HCT116 (cell line): ENCODE results near the gene FALEC. TPM values are rescaled to one million over a fixed set of nuclear protein-coding genes. Genes with fewer than 3 reads are reported as not detected.

Experiments
- ATAC-seq: fragments of 200-7000 bp; cut with Tn5 transposase; 2 replicates; pipeline ENCODE4 v1.9.1; 2020; ENCODE audit warnings: mild to moderate bottlenecking, moderate library complexity
- BruUV-seq: library from RNA; stranded (reverse); fragments of 400-500 nt; replicated peaks from 2 replicates; lab custom pipeline; 2021; lab: Mats Ljungman, UMichigan
- CTCF ChIA-PET: fragments of 300-600 bp; sonication (Branson Sonifier 250); formaldehyde crosslinking; loops from one replicate; lab custom pipeline; 2021; ENCODE audit warnings: antibody characterized with exemption; lab: Charles Lee
- POLR2A ChIA-PET: fragments of 300-600, 350-600 bp; sonication (Branson Sonifier 250); formaldehyde crosslinking; loops from one replicate; lab custom pipeline; 2021; ENCODE audit warnings: antibody characterized with exemption; lab: Charles Lee
- RAD21 ChIA-PET, 2 experiments: fragments of 300-600 bp; sonication (Branson Sonifier 250); formaldehyde crosslinking; loops; one replicate each; lab custom pipeline; 2023; ENCODE audit warnings: low total read pairs in 2 of 2; ENCODE audit not compliant: uncharacterized antibody in 2 of 2, unreplicated experiment in 2 of 2, low non-redundant PET in 1 of 2; lab: Charles Lee
- DNase-seq: peaks from one replicate; pipeline ENCODE4 v3.0.0-alpha.2; 2010; ENCODE audit warnings: low read depth, low spot score
- H2AFZ ChIP-seq: fragments of 200-600 bp; shearing (Covaris generic), sonication (generic); 2 replicates; pipeline ENCODE4 v1.6.1; 2017; ENCODE audit warnings: low read depth, mixed run types, mixed read lengths, antibody characterized with exemption, low read length; ENCODE audit not compliant: poor library complexity, severe bottlenecking
- H3K27ac ChIP-seq: 2 replicates; pipeline ENCODE4 v1.5.1; 2012; ENCODE audit warnings: low read depth, low read length
- H3K27me3 ChIP-seq: fragments of 200-600 bp; sonication (generic); 2 replicates; pipeline ENCODE4 v1.6.1; 2016; ENCODE audit warnings: mixed run types, low read length, mixed read lengths; ENCODE audit not compliant: insufficient read depth
- H3K36me3 ChIP-seq, 2 experiments: fragments of 200-500 bp in 1 of 2; fragments of 200-600 bp in 1 of 2; sonication (Bioruptor generic) in 1 of 2; sonication (generic) in 1 of 2; 2 replicates each; pipeline versions ENCODE4 v1.5.1 to v1.6.1; 2014 to 2016; ENCODE audit warnings: low read length in 2 of 2, inconsistent platforms in 1 of 2, mixed read lengths in 1 of 2, mixed run types in 1 of 2; ENCODE audit not compliant: insufficient read depth in 2 of 2, control insufficient read depth in 1 of 2
- H3K4me1 ChIP-seq, 2 experiments: fragments of 200-600 bp in 1 of 2; sonication (generic) in 1 of 2; 2 replicates each; pipeline versions ENCODE4 v1.5.1 to v1.6.1; 2012 to 2017; ENCODE audit warnings: low read length in 2 of 2, inconsistent platforms in 1 of 2, mild to moderate bottlenecking in 1 of 2, mixed read lengths in 1 of 2, mixed run types in 1 of 2, moderate library complexity in 1 of 2; ENCODE audit not compliant: insufficient read depth in 2 of 2, control insufficient read depth in 1 of 2
- H3K4me2 ChIP-seq: fragments of 200-600 bp; sonication (generic); 2 replicates; pipeline ENCODE4 v1.6.1; 2017; ENCODE audit warnings: mixed run types, low read length, mixed read lengths
- H3K4me3 ChIP-seq, 2 experiments: fragments of 200-600 bp in 1 of 2; sonication (generic) in 1 of 2; replicated peaks in 1 of 2; 2 replicates each; pipeline ENCODE4 v1.5.1; 2011 to 2016; ENCODE audit warnings: low read length in 2 of 2, control low read depth in 1 of 2, low read depth in 1 of 2, mild to moderate bottlenecking in 1 of 2, mixed read lengths in 1 of 2, mixed run types in 1 of 2
- H3K79me2 ChIP-seq: fragments of 200-600 bp; sonication (generic); 2 replicates; pipeline ENCODE4 v1.6.1; 2017; ENCODE audit warnings: mild to moderate bottlenecking, mixed run types, low read length, moderate library complexity, mixed read lengths; ENCODE audit not compliant: insufficient read depth
- H3K9ac ChIP-seq: fragments of 200-600 bp; sonication (generic); 2 replicates; pipeline ENCODE4 v1.6.1; 2016; ENCODE audit warnings: low read length, mixed read lengths
- H3K9me2 ChIP-seq: fragments of 200-600 bp; sonication (generic), shearing (Covaris generic); 2 replicates; pipeline ENCODE4 v1.6.1; 2017; ENCODE audit warnings: mixed run types, mild to moderate bottlenecking, moderate library complexity; ENCODE audit not compliant: insufficient read depth
- H3K9me3 ChIP-seq, 2 experiments: fragments of 200-500 bp in 1 of 2; fragments of 200-600 bp in 1 of 2; sonication (Bioruptor generic) in 1 of 2; sonication (generic) in 1 of 2; 2 replicates each; pipeline ENCODE4 v1.6.1; 2014 to 2017; ENCODE audit warnings: low read length in 2 of 2, mixed read lengths in 2 of 2, inconsistent platforms in 1 of 2, low read depth in 1 of 2, mild to moderate bottlenecking in 1 of 2, mixed run types in 1 of 2, moderate library complexity in 1 of 2; ENCODE audit not compliant: control insufficient read depth in 1 of 2, insufficient read depth in 1 of 2
- H4K20me1 ChIP-seq: fragments of 200-600 bp; sonication (generic), shearing (Covaris generic); 2 replicates; pipeline ENCODE4 v1.6.1; 2017; ENCODE audit warnings: mixed run types, mild to moderate bottlenecking, moderate library complexity; ENCODE audit not compliant: insufficient read depth
- CTCF ChIP-seq, 3 experiments: fragments of 200-600 bp in 1 of 3; sonication (generic) in 1 of 3; IDR thresholded peaks in 2 of 3; conservative IDR thresholded peaks in 1 of 3; 2 replicates each; pipeline ENCODE4 v1.5.1; 2012 to 2017; ENCODE audit warnings: low read depth in 2 of 3, low read length in 2 of 3, antibody characterized with exemption in 1 of 3, borderline replicate concordance in 1 of 3, control low read depth in 1 of 3, mild to moderate bottlenecking in 1 of 3, mixed read lengths in 1 of 3, mixed run types in 1 of 3, moderate library complexity in 1 of 3; ENCODE audit not compliant: insufficient read depth in 1 of 3
- EZH2phosphoT487 ChIP-seq: fragments of 200-600 bp; IDR thresholded peaks from 2 replicates; pipeline ENCODE4 v1.6.1; 2018; ENCODE audit warnings: antibody characterized with exemption, borderline replicate concordance
- SP1 ChIP-seq: IDR thresholded peaks from 2 replicates; pipeline ENCODE4 v1.6.1; 2012; ENCODE audit warnings: low read depth
- SRF ChIP-seq: IDR thresholded peaks from 2 replicates; pipeline ENCODE4 v1.6.1; 2012; ENCODE audit warnings: low read depth
- ZFX ChIP-seq: fragments of 450-650 bp; IDR thresholded peaks from 2 replicates; pipeline ENCODE4 v1.6.1; 2017
- intact Hi-C: fragments of 100-400 bp; cut with micrococcal nuclease; formaldehyde crosslinking; loops from 2 replicates; pipeline ENCODE4 v1.10.0; 2022
- total RNA-seq: library from RNA; stranded (reverse); gene quantifications from one replicate; pipeline ENCODE4 v1.2.1, GENCODE V29; 2021; ENCODE audit not compliant: unreplicated experiment

Gene FALEC
- total RNA-seq, 1 experiment from 2014 or later, result 0.59 TPM

DNA sequence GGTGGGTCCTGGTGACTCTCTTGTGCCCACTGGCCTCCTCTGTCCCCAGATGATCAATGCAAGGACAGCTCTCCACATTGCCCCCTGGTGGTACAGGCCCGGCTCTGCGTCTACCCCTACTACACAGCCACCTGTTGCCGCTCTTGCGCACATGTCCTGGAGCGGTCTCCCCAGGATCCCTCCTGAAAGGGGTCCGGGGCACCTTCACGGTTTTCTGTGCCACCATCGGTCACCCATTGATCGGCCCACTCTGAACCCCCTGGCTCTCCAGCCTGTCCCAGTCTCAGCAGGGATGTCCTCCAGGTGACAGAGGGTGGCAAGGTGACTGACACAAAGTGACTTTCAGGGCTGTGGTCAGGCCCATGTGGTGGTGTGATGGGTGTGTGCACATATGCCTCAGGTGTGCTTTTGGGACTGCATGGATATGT, 44.5 kb downstream of the FALEC start:
- BruUV-seq, result no TSS peak
- H3K4me1 ChIP-seq, result peaks cover 39 to 52% of the 10 kb centered on the region in 2 experiments
- no peaks in the 10 kb centered on the region for H3K9me2 ChIP-seq
- H3K36me3 ChIP-seq, result no peaks in the 10 kb centered on the region
- intact Hi-C loops, result loop anchor here (1.0 to 10.0 kb wide), 5 partner anchors 61 to 447 kb away; partner anchors contain the start of genes GOLPH3L, MINDY1 and PRUNE1
- no peak overlapping the region for H2AFZ ChIP-seq
- peak overlapping the region; percentile 85; the same call in 1 of the 2 replicates for H3K9ac ChIP-seq
- ATAC-seq, result peak; percentile 35
- H3K4me3 ChIP-seq, result no peak overlapping the region
- H3K9me3 ChIP-seq, result no peaks in the 10 kb centered on the region
- peak overlapping the region; percentile 99 for H3K4me2 ChIP-seq
- no peaks in the 10 kb centered on the region for H3K27me3 ChIP-seq
- POLR2A ChIA-PET, result interaction anchor here (1.1 to 6.6 kb wide), 3 partner anchors 11 to 60 kb away, joined by 3 to 39 read pairs (median 7); partner anchors contain the start of gene MCL1
- H3K79me2 ChIP-seq, result peaks cover 4% of the 10 kb centered on the region; the same call in 1 of the 2 replicates
- DNase-seq, result peak; percentile 61
- CTCF ChIA-PET, result interaction anchor here (0.6 to 4.8 kb wide), 17 partner anchors 8 to 436 kb away, joined by 3 to 35 read pairs (median 9); partner anchors contain the start of genes ADAMTSL4, ENSA, FALEC and RPRD2
- TF ChIP-seq EZH2phosphoT487, result no peak
- TF ChIP-seq SP1, result no peak
- no peak for TF ChIP-seq SRF
- TF ChIP-seq ZFX, result no peak
- TF ChIP-seq CTCF (IDR thresholded peaks at IDR 0.05 in 2 of 3, conservative IDR thresholded peaks at IDR 0.05 in 1 of 3; ENCODE audit: borderline replicate concordance in 1 of 3, insufficient read depth in 1 of 3, low read depth in 2 of 3, low read length in 2 of 3), result peak in 2 of 3 experiments; percentile 94 to 97; a peak in 4 of 6 replicates
- H4K20me1 ChIP-seq, result no peaks in the 10 kb centered on the region
- RAD21 ChIA-PET, result interaction anchor here in 1 of 2 experiments (0.6 kb wide), 1 partner anchor 635 kb away, joined by 3 read pairs; no protein-coding TSS in a partner anchor
- H3K27ac ChIP-seq, result peak overlapping the region; percentile 95; the same call in 1 of the 2 replicates
